ENCODE measurements around the gene ATXN7L3.
A peak's percentile ranks its signal among the peaks of the same experiment; 100 is the strongest.

The ATXN7L3 gene

GRCh38 chr17:44222112-44222869 is 22.6 kb upstream of the ATXN7L3 start:
- H3K4me3 ChIP-seq (ENCODE audit: control insufficient read depth, low read depth, low read length) = peak overlapping the region; percentile 77
- no peak for TF ChIP-seq CTCF (IDR thresholded peaks at IDR 0.05; ENCODE audit: control insufficient read depth, insufficient read depth, low read depth, low read length, missing control alignments)
- no peak for DNase-seq (ENCODE audit: low read depth)

GRCh38 chr17:44221862-44222111 is 22.1 kb upstream of the ATXN7L3 start:
- no peak for DNase-seq (ENCODE audit: low read depth)
- no peak for TF ChIP-seq CTCF (IDR thresholded peaks at IDR 0.05; ENCODE audit: control insufficient read depth, insufficient read depth, low read depth, low read length, missing control alignments)
- peak overlapping the region; percentile 77 for H3K4me3 ChIP-seq (ENCODE audit: control insufficient read depth, low read depth, low read length)

- DNase-seq (ENCODE audit: low read depth) = no peak
- no peak for TF ChIP-seq CTCF (IDR thresholded peaks at IDR 0.05; ENCODE audit: control insufficient read depth, insufficient read depth, low read depth, low read length, missing control alignments)
- H3K4me3 ChIP-seq (ENCODE audit: control insufficient read depth, low read depth, low read length) = peak overlapping the region; percentile 77
Measured at GRCh38 chr17:44221084-44221861, 21.6 kb upstream of the ATXN7L3 start.

- H3K4me3 ChIP-seq (ENCODE audit: control insufficient read depth, low read depth, low read length) = peak overlapping the region; percentile 77
- no peak for TF ChIP-seq CTCF (IDR thresholded peaks at IDR 0.05; ENCODE audit: control insufficient read depth, insufficient read depth, low read depth, low read length, missing control alignments)
- DNase-seq (ENCODE audit: low read depth) = no peak
Measured at GRCh38 chr17:44220213-44221083, 20.8 kb upstream of the ATXN7L3 start.

GRCh38 chr17:44219616-44220212 is 20.0 kb upstream of the ATXN7L3 start, which contains the start of gene UBTF:
Gene UBTF (minus strand): TSS chr17:44219675. CDS start chr17:44218229, 1,446 bp downstream.
- TF ChIP-seq CTCF (IDR thresholded peaks at IDR 0.05; ENCODE audit: control insufficient read depth, insufficient read depth, low read depth, low read length, missing control alignments) = no peak
- DNase-seq (ENCODE audit: low read depth) = no peak
- peak within 1 kb of the TSS; percentile 77 for H3K4me3 ChIP-seq (ENCODE audit: control insufficient read depth, low read depth, low read length)

- peak; percentile 16 for TF ChIP-seq CTCF (IDR thresholded peaks at IDR 0.05; ENCODE audit: control insufficient read depth, insufficient read depth, low read depth, low read length, missing control alignments)
- H3K4me3 ChIP-seq (ENCODE audit: control insufficient read depth, low read depth, low read length) = peak overlapping the region; percentile 77
- no peak for DNase-seq (ENCODE audit: low read depth)
Measured at GRCh38 chr17:44219108-44219615, 19.5 kb upstream of the ATXN7L3 start.

All from AG09309 (cell line).